Measurements from ENCODE around the gene NAP1L4.

GRCh38 chr11:3014943-3015342 is 22.8 kb upstream of the NAP1L4 start:
- TF ChIP-seq GATA3 (IDR thresholded peaks at IDR 0.05; ENCODE audit: low read depth, low read length) (no peak), GATA2 (IDR thresholded peaks at IDR 0.05; ENCODE audit: low read depth, low read length) (no peak)
